ENCODE results near the gene DSG1. TPM values are rescaled to one million over a fixed set of nuclear protein-coding genes. Genes with fewer than 3 reads are reported as not detected.

DSG1 gene
- total RNA-seq (2016; rRNA removed; fragmentation: Illumina TruSeq; extraction: Trizol) = not detected in 2 replicates
- total RNA-seq (2016; cell fraction: cytosol; rRNA removed; fragmentation: Illumina TruSeq; extraction: Trizol; ENCODE audit: low read depth) = not detected in 2 replicates
- total RNA-seq (2016; cell fraction: insoluble cytoplasmic fraction; rRNA removed; fragmentation: Illumina TruSeq; extraction: Trizol) = not detected in 2 replicates
- not detected in 2 replicates for total RNA-seq (2016; cell fraction: membrane; rRNA removed; fragmentation: Illumina TruSeq; extraction: Trizol)
- not detected in 2 replicates for total RNA-seq (2016; cell fraction: nucleus; rRNA removed; fragmentation: Illumina TruSeq; extraction: Trizol)
- 0.04 and 0.13 TPM in 2 replicates for polyA plus RNA-seq (2011; rRNA removed)
- polyA plus RNA-seq (2011; cell fraction: cytosol; rRNA removed) = 0.04 and 0.05 TPM in 2 replicates
- not detected in 2 replicates for polyA plus RNA-seq (2011; cell fraction: nucleus; rRNA removed)
- 0.04 and 0.16 TPM in 2 replicates for polyA plus RNA-seq (2012)
- polyA plus RNA-seq (2016; cell fraction: cytosol; fragmentation: Illumina TruSeq; extraction: Trizol; ENCODE audit: low read depth) = not detected in 2 replicates
- polyA plus RNA-seq (2016; cell fraction: insoluble cytoplasmic fraction; fragmentation: Illumina TruSeq; extraction: Trizol; ENCODE audit: low read depth) = not detected in 2 replicates
- polyA plus RNA-seq (2016; cell fraction: membrane; fragmentation: Illumina TruSeq; extraction: Trizol; ENCODE audit: low read depth) = not detected in 2 replicates
- polyA plus RNA-seq (2016; cell fraction: nucleus; fragmentation: Illumina TruSeq; extraction: Trizol; ENCODE audit: insufficient read depth, low read depth) = not detected in 2 replicates
- 0.42 TPM in 1 of 2 replicates, not detected in the other for polyA minus RNA-seq (2011; rRNA and poly(A)+ RNA removed; ENCODE audit: low replicate concordance)
- polyA minus RNA-seq (2011; cell fraction: cytosol; rRNA and poly(A)+ RNA removed) = not detected in 2 replicates
- polyA minus RNA-seq (2011; cell fraction: nucleus; rRNA and poly(A)+ RNA removed) = not detected in 2 replicates
- percentile 7 among the genes with signal in this experiment for Bru-seq, nascent RNA
- percentile 10 among the genes with signal in this experiment for BruChase-seq, experiment 1, labeled RNA remaining after a 6-hour chase
- percentile 3 among the genes with signal in this experiment for BruChase-seq, experiment 2, labeled RNA remaining after a 2-hour chase
- long read RNA-seq, experiment 1 = 0 reads
- long read RNA-seq, experiment 2 = 0 reads

DNA sequence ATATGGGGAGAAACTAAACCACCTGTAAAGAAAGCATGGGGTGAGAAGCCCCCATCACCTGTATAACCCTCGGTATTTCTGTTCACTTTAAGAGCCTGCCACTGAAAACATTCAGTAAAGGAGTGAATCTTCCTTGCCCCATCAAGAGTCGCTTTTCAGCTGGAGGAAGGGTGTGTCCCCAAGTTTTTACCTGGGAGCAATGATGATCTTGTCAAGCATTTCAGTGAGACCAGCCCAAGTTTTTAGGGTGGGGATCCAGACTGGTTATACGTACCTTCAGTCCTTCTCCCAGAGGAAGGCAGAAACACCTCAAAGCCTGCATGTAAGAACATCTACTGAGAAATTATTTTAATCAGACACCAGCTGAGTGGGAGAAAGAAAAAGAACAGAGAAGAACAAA, at the start of gene DSG1:
Gene DSG1, plus strand, starts transcription at position 301 of the 400 bp plus-strand sequence. CDS start 141 bp downstream, outside the sequence.
- no peaks in the 10 kb centered on the region for H3K4me1 ChIP-seq (ENCODE audit: insufficient read depth, low read length)
- CTCF ChIA-PET (ENCODE audit: low intra/inter-chr PET ratio, low total read pairs) = no interaction called here
- H3K79me2 ChIP-seq (ENCODE audit: insufficient read depth, low read length) = no peaks in the 10 kb centered on the region
- FAIRE-seq = no peak
- no peaks in the 10 kb centered on the region for H3K9me3 ChIP-seq (ENCODE audit: low read length)
- no peak within 1 kb of the TSS for H2AFZ ChIP-seq (ENCODE audit: low read length)
- intact Hi-C loops (cut with micrococcal nuclease; ENCODE audit: unreplicated experiment) (no loop called here), in situ Hi-C loops (cut with HindIII; ENCODE audit: extremely low pct_ligation_motif_present, low pct_unique_long_range_greater_than_20kb) (no loop called here)
- no peaks in the 10 kb centered on the region for H4K20me1 ChIP-seq (ENCODE audit: insufficient read depth, low read length)
- H3K4me3 ChIP-seq (replicated peaks in 1 of 3; ENCODE audit: insufficient read depth in 1 of 3, low read depth in 2 of 3, low read length in 3 of 3) = no peak within 1 kb of the TSS
- no peak within 1 kb of the TSS for H3K9ac ChIP-seq (ENCODE audit: insufficient read depth, low read depth, low read length)
- DNase-seq (ENCODE audit: low spot score) = no peak
- no peak for ATAC-seq
- no peak for TF ChIP-seq TCF7 (IDR thresholded peaks at IDR 0.05; ENCODE audit: low read depth)
- TF ChIP-seq ZNF816 (CRISPR knock-in tag; IDR thresholded peaks at IDR 0.05; ENCODE audit: borderline replicate concordance) = no peak
- TF ChIP-seq ZNF724P (CRISPR knock-in tag; IDR thresholded peaks at IDR 0.05; ENCODE audit: borderline replicate concordance) = no peak
- TF ChIP-seq TBL1XR1 (IDR thresholded peaks at IDR 0.05; ENCODE audit: borderline replicate concordance, low read length, partially characterized antibody) = no peak
- H3K36me3 ChIP-seq (replicated peaks in 1 of 2; ENCODE audit: control insufficient read depth in 1 of 2, insufficient read depth in 2 of 2, low read length in 2 of 2) = no peaks in the 10 kb centered on the region
- H3K27ac ChIP-seq (ENCODE audit: extremely low read length, insufficient read depth, low read length) = no peak within 1 kb of the TSS
- POLR2A ChIA-PET = no interaction called here
- no peaks in the 10 kb centered on the region for H3K27me3 ChIP-seq (ENCODE audit: control insufficient read depth in 1 of 2, insufficient read depth in 2 of 2, low read length in 2 of 2)
- H3K4me2 ChIP-seq (ENCODE audit: low read depth, low read length) = no peak within 1 kb of the TSS
- BruUV-seq (replicated peaks) = no TSS peak
- 13% methylated on average over 3 of the region's 3 CpGs for WGBS (ENCODE audit: low lambda C conversion rate)
